ENCODE results near the gene ERC1.

- TF ChIP-seq SMC3 (IDR thresholded peaks at IDR 0.05) (no peak), KDM1A (IDR thresholded peaks at IDR 0.05; ENCODE audit: low read depth) (no peak), MAX (IDR thresholded peaks at IDR 0.05) (no peak), CTCF (IDR thresholded peaks at IDR 0.05) (no peak), EP300 (IDR thresholded peaks at IDR 0.05) (no peak), POLR2A (IDR thresholded peaks at IDR 0.05; ENCODE audit: low read length) (no peak)
Observed at GRCh38 chr12:1459339-1459738, 468.3 kb downstream of the ERC1 start.
